ENCODE measurements around the gene CACHD1. TPM values are rescaled to one million over a fixed set of nuclear protein-coding genes. Genes with fewer than 3 reads are reported as not detected.

CACHD1 gene
- total and polyA plus RNA-seq, 3 donors from 2014 or later: 7.4 to 10.3 (median 8.3) TPM

DNA sequence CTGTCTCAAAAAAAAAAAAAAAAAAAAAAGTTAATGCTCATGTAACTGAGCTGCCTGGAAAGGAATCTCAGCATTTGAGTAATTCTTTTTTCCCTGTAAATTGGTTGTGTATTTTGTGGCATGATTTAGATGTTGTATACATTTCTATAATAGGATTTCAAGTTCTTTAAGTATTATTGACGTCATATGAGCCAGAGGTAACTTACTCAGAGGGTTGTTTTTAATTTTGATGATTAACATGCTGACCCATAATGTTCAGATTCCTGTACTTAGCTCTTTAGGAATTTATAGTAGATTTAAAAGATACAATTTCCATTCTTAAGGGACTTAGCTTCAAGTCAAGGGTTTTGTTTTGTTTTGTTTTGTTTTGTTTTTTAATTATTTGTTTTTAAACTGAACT lies 120.4 kb downstream of the CACHD1 start:
- intact Hi-C loops (cut with DNase I; ENCODE audit: low total_unique reads): no loop called here
- no peak for TF ChIP-seq POLR2A (IDR thresholded peaks at IDR 0.05)
- TF ChIP-seq, protein P1, sequence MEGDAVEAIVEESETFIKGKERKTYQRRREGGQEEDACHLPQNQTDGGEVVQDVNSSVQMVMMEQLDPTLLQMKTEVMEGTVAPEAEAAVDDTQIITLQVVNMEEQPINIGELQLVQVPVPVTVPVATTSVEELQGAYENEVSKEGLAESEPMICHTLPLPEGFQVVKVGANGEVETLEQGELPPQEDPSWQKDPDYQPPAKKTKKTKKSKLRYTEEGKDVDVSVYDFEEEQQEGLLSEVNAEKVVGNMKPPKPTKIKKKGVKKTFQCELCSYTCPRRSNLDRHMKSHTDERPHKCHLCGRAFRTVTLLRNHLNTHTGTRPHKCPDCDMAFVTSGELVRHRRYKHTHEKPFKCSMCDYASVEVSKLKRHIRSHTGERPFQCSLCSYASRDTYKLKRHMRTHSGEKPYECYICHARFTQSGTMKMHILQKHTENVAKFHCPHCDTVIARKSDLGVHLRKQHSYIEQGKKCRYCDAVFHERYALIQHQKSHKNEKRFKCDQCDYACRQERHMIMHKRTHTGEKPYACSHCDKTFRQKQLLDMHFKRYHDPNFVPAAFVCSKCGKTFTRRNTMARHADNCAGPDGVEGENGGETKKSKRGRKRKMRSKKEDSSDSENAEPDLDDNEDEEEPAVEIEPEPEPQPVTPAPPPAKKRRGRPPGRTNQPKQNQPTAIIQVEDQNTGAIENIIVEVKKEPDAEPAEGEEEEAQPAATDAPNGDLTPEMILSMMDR (IDR thresholded peaks at IDR 0.05): no peak
- Histone ChIP-seq H3K9me3 (no peaks in the 10 kb centered on the region), H3K27ac (no peak overlapping the region), H3K36me3 (ENCODE audit: low read depth, missing control alignments) (no peaks in the 10 kb centered on the region), H3K4me3 (no peak overlapping the region), H3K27me3 (no peaks in the 10 kb centered on the region), H3K4me1 (no peaks in the 10 kb centered on the region)
- no peak for DNase-seq
- WGBS, 2 donors: 93 to 98% methylated on average over 1 of the region's 1 CpG

DNA sequence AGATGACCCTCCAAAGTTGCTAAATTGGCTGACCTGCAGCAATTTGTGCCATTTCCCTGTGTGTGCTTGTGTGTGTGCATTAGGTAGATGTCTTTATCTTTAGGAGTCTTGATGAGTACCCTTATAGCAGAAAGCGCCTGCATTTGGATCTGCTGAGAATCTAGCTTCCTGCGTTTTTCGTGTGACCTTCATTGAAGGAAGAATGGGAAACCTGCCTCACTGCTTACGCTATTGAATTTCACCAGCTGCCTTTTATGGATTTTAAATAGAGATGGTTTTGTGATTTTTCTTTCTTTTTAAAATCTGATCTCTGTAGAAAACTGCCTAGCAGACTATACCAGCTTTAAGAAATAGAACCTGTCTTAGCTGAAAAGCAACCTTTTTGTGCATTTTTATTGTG lies 124.5 kb downstream of the CACHD1 start:
- intact Hi-C loops (cut with DNase I; ENCODE audit: low total_unique reads): no loop called here

DNA sequence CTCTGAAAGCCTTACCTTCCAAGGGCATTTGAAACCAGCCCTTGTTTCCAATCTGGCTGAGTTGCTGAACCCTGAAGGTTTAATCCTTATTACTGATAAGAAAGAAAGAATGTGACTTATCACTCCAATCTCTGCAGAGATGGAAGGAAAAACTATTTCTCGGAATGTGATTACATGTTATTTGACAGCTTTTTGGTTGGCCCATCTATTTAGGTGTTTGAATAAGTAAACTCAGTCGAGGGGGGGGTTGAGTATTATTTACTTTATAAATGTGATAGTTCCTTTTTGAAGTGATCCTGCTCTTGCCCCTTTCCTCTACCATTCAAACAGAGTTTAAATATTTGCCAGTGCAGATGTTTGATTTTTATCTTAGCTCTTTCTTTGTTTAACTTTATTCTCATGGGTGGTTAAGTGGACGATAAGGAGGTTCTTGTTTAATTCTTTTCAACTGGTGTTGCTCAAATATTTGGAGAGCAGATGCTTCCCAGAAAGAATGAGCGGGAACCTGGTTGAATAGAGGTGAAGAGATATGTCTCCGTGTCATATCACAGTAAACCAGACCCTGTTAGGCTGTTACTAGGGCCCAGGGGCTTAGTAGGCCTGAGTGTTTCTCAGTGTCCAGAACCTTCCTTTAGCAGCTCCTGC lies 126.1 kb downstream of the CACHD1 start:
- H3K4me1 ChIP-seq: no peaks in the 10 kb centered on the region
- no peaks in the 10 kb centered on the region for H3K9me3 ChIP-seq
- DNase-seq: no peak
- H3K36me3 ChIP-seq (ENCODE audit: low read depth, missing control alignments): no peaks in the 10 kb centered on the region
- no peaks in the 10 kb centered on the region for H3K27me3 ChIP-seq
- intact Hi-C loops (cut with DNase I; ENCODE audit: low total_unique reads): no loop called here
- H3K4me3 ChIP-seq: no peak overlapping the region
- no peak for TF ChIP-seq POLR2A (IDR thresholded peaks at IDR 0.05)
- TF ChIP-seq, protein P1 (IDR thresholded peaks at IDR 0.05): no peak
- 88 to 89% methylated on average over 5 of the region's 5 CpGs for WGBS, 2 donors
- no peak overlapping the region for H3K27ac ChIP-seq

More for the DNA sequence above, 124.5 kb downstream of the CACHD1 start:
- 53 to 55% methylated on average over 4 of the region's 4 CpGs for WGBS, 2 donors
- Histone ChIP-seq H3K4me3 (no peak overlapping the region), H3K36me3 (ENCODE audit: low read depth, missing control alignments) (no peaks in the 10 kb centered on the region), H3K4me1 (no peaks in the 10 kb centered on the region), H3K27ac (no peak overlapping the region), H3K27me3 (no peaks in the 10 kb centered on the region), H3K9me3 (no peaks in the 10 kb centered on the region)
- no peak for DNase-seq
- no peak for TF ChIP-seq POLR2A (IDR thresholded peaks at IDR 0.05)
- TF ChIP-seq, protein P1 (IDR thresholded peaks at IDR 0.05): no peak

DNA sequence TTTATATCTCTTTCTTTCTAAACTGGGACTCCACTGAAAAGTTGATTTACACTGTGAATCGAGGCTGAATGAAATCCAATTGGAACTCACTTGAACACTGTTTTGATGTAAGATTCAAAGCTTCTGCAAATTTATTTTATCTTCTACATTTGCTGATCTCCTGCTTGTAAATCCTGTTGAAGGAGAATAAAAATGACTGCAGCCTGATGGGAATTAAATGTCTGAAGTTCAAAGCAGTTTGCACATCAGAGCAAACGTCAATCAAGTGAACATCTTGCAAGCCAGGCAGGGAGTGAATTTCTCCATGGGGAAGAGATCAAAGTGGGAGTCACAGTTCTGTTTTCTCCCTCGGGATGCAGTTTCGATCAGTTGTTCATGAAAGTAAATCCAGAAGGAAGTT lies 127.2 kb downstream of the CACHD1 start:
- Histone ChIP-seq H3K27ac (no peak overlapping the region), H3K4me3 (no peak overlapping the region), H3K4me1 (no peaks in the 10 kb centered on the region), H3K9me3 (no peaks in the 10 kb centered on the region), H3K27me3 (no peaks in the 10 kb centered on the region), H3K36me3 (ENCODE audit: low read depth, missing control alignments) (no peaks in the 10 kb centered on the region)
- 67 to 68% methylated on average over 4 of the region's 4 CpGs for WGBS, 2 donors
- DNase-seq: no peak
- TF ChIP-seq, protein P1 (IDR thresholded peaks at IDR 0.05): no peak
- TF ChIP-seq POLR2A (IDR thresholded peaks at IDR 0.05): no peak
- intact Hi-C loops (cut with DNase I; ENCODE audit: low total_unique reads): no loop called here

DNA sequence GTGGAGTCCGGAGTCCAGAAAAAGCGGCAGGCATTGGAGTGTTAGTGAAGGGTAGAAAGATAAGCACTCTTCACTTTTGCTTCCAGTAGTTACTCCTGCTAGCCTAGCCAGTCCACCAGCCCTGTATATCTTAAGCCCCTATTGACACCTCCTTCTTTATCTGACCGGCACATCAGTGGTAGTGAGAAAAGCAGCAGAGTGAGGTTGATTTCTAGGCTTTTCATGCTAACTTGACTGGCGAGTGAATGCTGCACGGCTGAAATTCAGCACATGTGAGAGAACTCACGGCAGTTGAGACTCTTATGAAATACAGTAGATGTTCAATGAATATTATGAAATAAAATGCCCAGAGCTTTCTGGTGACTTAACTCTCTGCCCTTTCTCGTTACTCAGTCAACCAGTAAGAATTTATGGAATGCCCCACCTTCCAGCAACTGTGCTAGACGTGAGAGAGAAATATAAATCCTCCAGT lies 128.2 kb downstream of the CACHD1 start:
- H3K4me3 ChIP-seq: no peak overlapping the region
- intact Hi-C loops (cut with DNase I; ENCODE audit: low total_unique reads): no loop called here
- no peak overlapping the region for H3K27ac ChIP-seq
- WGBS, 2 donors: 91 to 95% methylated on average over 8 of the region's 8 CpGs
- no peak for DNase-seq
- H3K36me3 ChIP-seq (ENCODE audit: low read depth, missing control alignments): no peaks in the 10 kb centered on the region
- H3K9me3 ChIP-seq: no peaks in the 10 kb centered on the region
- no peaks in the 10 kb centered on the region for H3K27me3 ChIP-seq
- TF ChIP-seq, protein P1 (IDR thresholded peaks at IDR 0.05): no peak
- no peak for TF ChIP-seq POLR2A (IDR thresholded peaks at IDR 0.05)
- H3K4me1 ChIP-seq: no peaks in the 10 kb centered on the region
